ENCODE data around the gene CLCC1. TPM values are rescaled to one million over a fixed set of nuclear protein-coding genes. Genes with fewer than 3 reads are reported as not detected.

Gene CLCC1
- total and polyA plus RNA-seq, 4 donors = 11.6 to 39.3 (median 15.3) TPM

- 90% methylated on average over 4 of the region's 4 CpGs for WGBS
- peaks cover 3 to 10% (median 6%) of the 10 kb centered on the region in 4 donors for H3K36me3 ChIP-seq (ENCODE audit: control insufficient read depth in 4 of 4, insufficient read depth in 3 of 4, low read depth in 1 of 4, low read length in 3 of 4)
- no peak overlapping the region for H3K4me3 ChIP-seq (ENCODE audit: low read depth in 1 of 3, low read length in 3 of 3)
- TF ChIP-seq REST (IDR thresholded peaks at IDR 0.05) (no peak), EGR1 (IDR thresholded peaks at IDR 0.05; ENCODE audit: low read depth in 2 of 2) (no peak), HNF4A (conservative IDR thresholded peaks at IDR 0.05) (no peak), RXRA (IDR thresholded peaks at IDR 0.05) (no peak), JUND (IDR thresholded peaks at IDR 0.05) (no peak), SP1 (IDR thresholded peaks at IDR 0.05) (no peak), TAF1 (conservative IDR thresholded peaks at IDR 0.05) (no peak)
- TF ChIP-seq, protein P1, sequence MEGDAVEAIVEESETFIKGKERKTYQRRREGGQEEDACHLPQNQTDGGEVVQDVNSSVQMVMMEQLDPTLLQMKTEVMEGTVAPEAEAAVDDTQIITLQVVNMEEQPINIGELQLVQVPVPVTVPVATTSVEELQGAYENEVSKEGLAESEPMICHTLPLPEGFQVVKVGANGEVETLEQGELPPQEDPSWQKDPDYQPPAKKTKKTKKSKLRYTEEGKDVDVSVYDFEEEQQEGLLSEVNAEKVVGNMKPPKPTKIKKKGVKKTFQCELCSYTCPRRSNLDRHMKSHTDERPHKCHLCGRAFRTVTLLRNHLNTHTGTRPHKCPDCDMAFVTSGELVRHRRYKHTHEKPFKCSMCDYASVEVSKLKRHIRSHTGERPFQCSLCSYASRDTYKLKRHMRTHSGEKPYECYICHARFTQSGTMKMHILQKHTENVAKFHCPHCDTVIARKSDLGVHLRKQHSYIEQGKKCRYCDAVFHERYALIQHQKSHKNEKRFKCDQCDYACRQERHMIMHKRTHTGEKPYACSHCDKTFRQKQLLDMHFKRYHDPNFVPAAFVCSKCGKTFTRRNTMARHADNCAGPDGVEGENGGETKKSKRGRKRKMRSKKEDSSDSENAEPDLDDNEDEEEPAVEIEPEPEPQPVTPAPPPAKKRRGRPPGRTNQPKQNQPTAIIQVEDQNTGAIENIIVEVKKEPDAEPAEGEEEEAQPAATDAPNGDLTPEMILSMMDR (IDR thresholded peaks at IDR 0.05; ENCODE audit: low read depth, low read length, missing input control) = no peak
- TF ChIP-seq, protein P2, sequence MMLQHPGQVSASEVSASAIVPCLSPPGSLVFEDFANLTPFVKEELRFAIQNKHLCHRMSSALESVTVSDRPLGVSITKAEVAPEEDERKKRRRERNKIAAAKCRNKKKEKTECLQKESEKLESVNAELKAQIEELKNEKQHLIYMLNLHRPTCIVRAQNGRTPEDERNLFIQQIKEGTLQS (IDR thresholded peaks at IDR 0.05) = no peak
- H3K9me3 ChIP-seq (ENCODE audit: control insufficient read depth in 4 of 4, low read length in 3 of 4) = no peaks in the 10 kb centered on the region
- no peak overlapping the region for H3K9ac ChIP-seq (ENCODE audit: low read depth in 1 of 2, low read length in 2 of 2)
- DNase-seq (ENCODE audit: low spot score) = no peak
- H3K4me1 ChIP-seq (ENCODE audit: control insufficient read depth in 4 of 4, insufficient read depth in 4 of 4, low read length in 3 of 4) = no peaks in the 10 kb centered on the region
- H3K27me3 ChIP-seq (ENCODE audit: control insufficient read depth in 4 of 4, insufficient read depth in 4 of 4, low read length in 3 of 4) = no peaks in the 10 kb centered on the region
- no peak overlapping the region for H3K27ac ChIP-seq (ENCODE audit: low read depth in 1 of 2, low read length in 2 of 2)
These were observed 14.2 kb downstream of the CLCC1 start for GRCh38 chr1:108949044-108949443.

GRCh38 chr1:108947871-108948525, 15.3 kb downstream of the CLCC1 start:
- Histone ChIP-seq H3K36me3 (ENCODE audit: control insufficient read depth in 4 of 4, insufficient read depth in 3 of 4, low read depth in 1 of 4, low read length in 3 of 4) (peaks cover 8 to 18% (median 11%) of the 10 kb centered on the region in 4 donors), H3K27ac (ENCODE audit: low read depth in 1 of 2, low read length in 2 of 2) (no peak overlapping the region), H3K4me3 (ENCODE audit: low read depth in 1 of 3, low read length in 3 of 3) (no peak overlapping the region), H3K27me3 (ENCODE audit: control insufficient read depth in 4 of 4, insufficient read depth in 4 of 4, low read length in 3 of 4) (no peaks in the 10 kb centered on the region), H3K9ac (ENCODE audit: low read depth in 1 of 2, low read length in 2 of 2) (no peak overlapping the region), H3K9me3 (ENCODE audit: control insufficient read depth in 4 of 4, low read length in 3 of 4) (no peaks in the 10 kb centered on the region), H3K4me1 (ENCODE audit: control insufficient read depth in 4 of 4, insufficient read depth in 4 of 4, low read length in 3 of 4) (no peaks in the 10 kb centered on the region)
- 50% methylated on average over 6 of the region's 6 CpGs for WGBS
- DNase-seq (ENCODE audit: low spot score) = no peak
- TF ChIP-seq JUND (IDR thresholded peaks at IDR 0.05) = no peak
- no peak for TF ChIP-seq GABPA (IDR thresholded peaks at IDR 0.05 in 1 of 2, conservative IDR thresholded peaks at IDR 0.05 in 1 of 2)
- no peak for TF ChIP-seq RXRA (IDR thresholded peaks at IDR 0.05)
- TF ChIP-seq, protein P2 (IDR thresholded peaks at IDR 0.05) = no peak

DNA sequence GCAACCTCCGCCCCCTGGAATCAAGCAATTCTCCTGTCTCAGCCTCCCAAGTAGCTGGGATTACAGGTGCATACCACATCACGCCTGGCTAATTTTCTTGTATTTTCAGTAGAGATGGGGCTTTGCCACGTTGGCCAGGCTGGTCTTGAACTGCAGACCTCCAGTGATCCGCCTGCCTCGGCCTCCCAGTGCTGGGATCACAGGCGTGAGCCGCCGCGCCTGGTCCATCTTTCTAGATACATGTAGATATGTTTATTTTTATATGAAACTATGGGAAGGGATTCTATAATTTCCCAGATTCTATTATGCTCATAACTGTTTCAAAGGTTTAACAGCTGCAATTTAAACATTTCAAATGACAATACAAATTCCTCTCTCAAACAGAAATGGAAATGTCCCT, 27.1 kb downstream of the CLCC1 start:
- Histone ChIP-seq H3K9ac (ENCODE audit: low read depth in 1 of 2, low read length in 2 of 2) (no peak overlapping the region), H3K4me3 (ENCODE audit: low read depth in 1 of 3, low read length in 3 of 3) (no peak overlapping the region), H3K27me3 (ENCODE audit: control insufficient read depth in 4 of 4, insufficient read depth in 4 of 4, low read length in 3 of 4) (no peaks in the 10 kb centered on the region), H3K27ac (ENCODE audit: low read depth in 1 of 2, low read length in 2 of 2) (no peak overlapping the region), H3K9me3 (ENCODE audit: control insufficient read depth in 4 of 4, low read length in 3 of 4) (no peaks in the 10 kb centered on the region), H3K4me1 (ENCODE audit: control insufficient read depth in 4 of 4, insufficient read depth in 4 of 4, low read length in 3 of 4) (no peaks in the 10 kb centered on the region), H3K36me3 (ENCODE audit: control insufficient read depth in 4 of 4, insufficient read depth in 3 of 4, low read depth in 1 of 4, low read length in 3 of 4) (peaks cover 15 to 81% (median 60%) of the 10 kb centered on the region in 4 donors)
- 98% methylated on average over 9 of the region's 9 CpGs for WGBS
- DNase-seq (ENCODE audit: low spot score) = no peak
- TF ChIP-seq, protein P2 (IDR thresholded peaks at IDR 0.05) = no peak
- TF ChIP-seq RAD21 (IDR thresholded peaks at IDR 0.05) (no peak), REST (IDR thresholded peaks at IDR 0.05) (no peak), FOXA1 (IDR thresholded peaks at IDR 0.05) (no peak), HNF4G (IDR thresholded peaks at IDR 0.05) (no peak), YY1 (IDR thresholded peaks at IDR 0.05) (no peak), FOXA2 (IDR thresholded peaks at IDR 0.05) (no peak), TAF1 (conservative IDR thresholded peaks at IDR 0.05) (no peak)

Measured in liver (tissue), 9 donors.